Activated T-helper 17 cell treated with anti-CD3 and anti-CD28 coated beads, Interleukin-2, amount 50 U/mL, for 72 hours (primary cell): Measurements from ENCODE around the gene OR6K3. TPM values are rescaled to one million over a fixed set of nuclear protein-coding genes. Genes with fewer than 3 reads are reported as not detected.
"Not testable (repeated sequence)": the region's sequence is repeated elsewhere in the genome, so short reads cannot be mapped to it uniquely, and the experiment has no call there.

Source experiments
- ATAC-seq: fragments of 150-1000 bp; cut with Tn5 transposase; replicated peaks from 2 replicates; pipeline ENCODE4 v1.10.0; 2021; ENCODE audit warnings: mild to moderate bottlenecking, moderate library complexity
- H3K27ac Mint-ChIP-seq: one replicate; pipeline ENCODE4 v1.8.0; 2022; ENCODE audit warnings: mixed read lengths
- H3K27me3 Mint-ChIP-seq: one replicate; pipeline ENCODE4 v1.8.0; 2022; ENCODE audit warnings: mixed read lengths
- H3K36me3 Mint-ChIP-seq: one replicate; pipeline ENCODE4 v1.8.0; 2022; ENCODE audit warnings: low read depth, mild to moderate bottlenecking, mixed read lengths
- H3K4me1 Mint-ChIP-seq: one replicate; pipeline ENCODE4 v1.8.0; 2022; ENCODE audit warnings: mixed read lengths
- H3K4me3 Mint-ChIP-seq: one replicate; pipeline ENCODE4 v1.8.0; 2022; ENCODE audit warnings: mild to moderate bottlenecking, mixed read lengths
- H3K9me3 Mint-ChIP-seq: one replicate; pipeline ENCODE4 v1.8.0; 2022; ENCODE audit warnings: mixed read lengths
- total RNA-seq, 2 donors: library from RNA; stranded (reverse); gene quantifications; one replicate each; pipeline ENCODE4 v1.2.3, GENCODE V29; 2022

The OR6K3 gene
- total RNA-seq, 2 donors from 2014 or later, result not detected

GRCh38 chr1:158700552-158700951, 20.0 kb downstream of the OR6K3 start, which contains the start of gene OR6K2:
Gene OR6K2, minus strand, starts transcription at chr1:158700652. Its CDS starts 0 bp downstream, at chr1:158700652.
- no peak within 1 kb of the TSS for H3K27ac Mint-ChIP-seq
- H3K4me1 Mint-ChIP-seq, result no peaks in the 10 kb centered on the region
- no peak within 1 kb of the TSS for H3K4me3 Mint-ChIP-seq
- peaks cover 19% of the 10 kb centered on the region for H3K27me3 Mint-ChIP-seq
- H3K9me3 Mint-ChIP-seq, result no peaks in the 10 kb centered on the region
- H3K36me3 Mint-ChIP-seq, result no peaks in the 10 kb centered on the region
- ATAC-seq, result no peak

DNA sequence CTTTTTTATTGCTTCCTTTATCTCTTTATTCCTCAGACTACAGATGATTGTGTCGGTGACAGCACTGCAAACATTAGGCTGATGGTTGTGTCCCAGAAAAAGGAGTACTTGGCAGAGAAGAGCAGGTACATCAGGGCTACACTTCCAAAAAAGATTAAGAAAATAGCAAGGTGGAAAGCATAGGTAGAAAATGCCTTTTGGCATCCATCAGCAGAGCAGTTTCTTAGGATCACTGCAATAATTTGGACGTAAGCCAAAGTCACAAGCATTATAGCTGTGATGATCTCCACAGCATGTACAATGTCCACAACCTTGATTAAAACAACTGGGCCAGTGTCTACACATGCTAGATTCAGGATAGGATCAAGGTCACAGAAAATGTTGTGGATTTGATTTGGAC, 25.9 kb downstream of the OR6K3 start:
- Mint-ChIP-seq H3K4me3 (no peak overlapping the region), H3K27me3 (peaks cover 18% of the 10 kb centered on the region), H3K36me3 (no peaks in the 10 kb centered on the region), H3K9me3 (no peaks in the 10 kb centered on the region), H3K27ac (no peak overlapping the region), H3K4me1 (no peaks in the 10 kb centered on the region)
- no peak for ATAC-seq

DNA sequence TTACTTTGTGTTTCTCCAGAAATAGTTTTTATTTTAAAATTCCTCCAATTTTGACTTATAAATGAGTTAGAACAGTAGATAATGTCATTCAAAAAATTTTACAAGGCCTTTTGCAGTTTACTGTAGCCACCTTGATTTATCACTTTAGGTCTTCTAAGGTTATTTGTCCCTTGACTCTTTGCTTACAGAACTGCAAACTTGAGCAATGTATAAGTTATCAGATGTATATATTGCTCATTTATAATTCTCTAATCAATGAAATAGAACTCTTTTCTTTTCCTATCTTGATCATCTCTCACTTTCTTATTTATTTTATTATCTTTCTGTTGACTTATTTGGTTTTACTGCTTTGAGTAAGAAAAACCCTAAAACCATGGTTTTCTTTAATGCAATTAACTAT, 28.2 kb downstream of the OR6K3 start:
- H3K4me3 Mint-ChIP-seq, result no peak overlapping the region
- H3K27me3 Mint-ChIP-seq, result peaks cover 15% of the 10 kb centered on the region
- H3K4me1 Mint-ChIP-seq, result no peaks in the 10 kb centered on the region
- H3K27ac Mint-ChIP-seq, result no peak overlapping the region
- no peak for ATAC-seq
- no peaks in the 10 kb centered on the region for H3K9me3 Mint-ChIP-seq
- no peaks in the 10 kb centered on the region for H3K36me3 Mint-ChIP-seq

- no peaks in the 10 kb centered on the region for H3K36me3 Mint-ChIP-seq
- no peak overlapping the region for H3K4me3 Mint-ChIP-seq
- ATAC-seq, result no peak
- H3K4me1 Mint-ChIP-seq, result no peaks in the 10 kb centered on the region
- H3K27ac Mint-ChIP-seq, result no peak overlapping the region
- peaks cover 20% of the 10 kb centered on the region for H3K27me3 Mint-ChIP-seq
- no peaks in the 10 kb centered on the region for H3K9me3 Mint-ChIP-seq
Observed at GRCh38 chr1:158691907-158692306, 28.6 kb downstream of the OR6K3 start.

- H3K27me3 Mint-ChIP-seq, result peaks cover 21% of the 10 kb centered on the region
- not testable (repeated sequence) for H3K9me3 Mint-ChIP-seq, H3K4me1 Mint-ChIP-seq, H3K36me3 Mint-ChIP-seq, H3K4me3 Mint-ChIP-seq, H3K27ac Mint-ChIP-seq, ATAC-seq
Observed at GRCh38 chr1:158691149-158691548, 29.4 kb downstream of the OR6K3 start.

DNA sequence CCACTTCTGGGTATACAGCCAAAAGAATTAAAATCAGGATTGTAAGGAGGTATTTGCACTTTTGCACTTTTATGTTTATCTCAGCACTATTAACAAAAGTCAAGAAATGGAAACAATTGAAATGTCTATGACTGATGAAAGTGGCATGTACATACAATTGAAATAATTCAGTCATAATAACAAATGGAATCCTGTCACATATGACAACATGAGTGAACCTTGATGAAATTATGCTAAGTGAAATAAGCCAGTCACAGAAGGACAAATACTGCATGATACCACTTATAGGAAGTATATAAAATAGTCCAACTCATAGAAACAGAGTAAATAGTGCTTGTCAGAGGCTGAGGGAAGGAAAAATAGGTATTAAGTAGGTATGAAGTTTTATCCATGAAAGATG, 30.6 kb downstream of the OR6K3 start:
- H3K4me3 Mint-ChIP-seq, result no peak overlapping the region
- no peaks in the 10 kb centered on the region for H3K4me1 Mint-ChIP-seq
- no peaks in the 10 kb centered on the region for H3K36me3 Mint-ChIP-seq
- no peak overlapping the region for H3K27ac Mint-ChIP-seq
- no peak for ATAC-seq
- H3K27me3 Mint-ChIP-seq, result peaks cover 21% of the 10 kb centered on the region
- H3K9me3 Mint-ChIP-seq, result no peaks in the 10 kb centered on the region

DNA sequence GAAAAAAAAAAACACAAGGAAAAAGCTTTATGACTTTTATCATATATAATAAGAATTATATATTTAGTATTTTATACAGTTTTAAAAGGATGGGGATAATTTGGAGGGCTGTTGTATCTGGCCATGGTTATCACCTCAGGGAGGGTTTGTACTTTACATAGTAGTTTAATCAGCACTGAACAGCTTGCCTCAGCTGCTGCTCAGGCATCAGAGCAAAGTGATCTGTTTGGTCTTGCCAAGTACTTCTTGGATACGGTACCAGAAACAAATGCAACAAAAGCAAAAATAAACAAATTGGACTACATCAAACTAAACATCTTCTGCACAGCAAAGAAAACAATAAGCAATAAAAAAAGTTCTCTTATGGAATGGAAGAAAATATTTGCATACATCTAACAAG, 31.4 kb downstream of the OR6K3 start:
- peaks cover 20% of the 10 kb centered on the region for H3K27me3 Mint-ChIP-seq
- ATAC-seq, result no peak
- H3K27ac Mint-ChIP-seq, result no peak overlapping the region
- H3K9me3 Mint-ChIP-seq, result no peaks in the 10 kb centered on the region
- no peaks in the 10 kb centered on the region for H3K4me1 Mint-ChIP-seq
- no peak overlapping the region for H3K4me3 Mint-ChIP-seq
- no peaks in the 10 kb centered on the region for H3K36me3 Mint-ChIP-seq

DNA sequence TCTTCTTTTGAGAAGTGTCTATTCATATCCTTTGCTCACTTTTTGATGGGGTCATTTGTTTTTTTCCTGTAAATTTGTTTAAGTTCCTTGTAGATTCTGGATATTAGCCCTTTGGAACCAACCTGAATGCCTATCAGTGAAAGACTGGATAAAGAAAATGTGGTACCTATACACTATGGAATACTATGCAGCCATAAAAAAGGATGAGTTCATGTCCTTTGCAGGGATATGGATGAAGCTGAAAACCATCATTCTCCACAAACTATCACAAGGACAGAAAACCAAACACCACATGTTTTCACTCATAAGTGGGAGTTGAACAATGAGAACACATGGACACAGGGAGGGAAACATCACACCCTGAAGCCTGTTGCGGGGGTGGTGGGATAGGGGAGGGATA, 32.2 kb downstream of the OR6K3 start:
- not testable (repeated sequence) for ATAC-seq, H3K9me3 Mint-ChIP-seq, H3K27ac Mint-ChIP-seq, H3K36me3 Mint-ChIP-seq, H3K4me3 Mint-ChIP-seq, H3K4me1 Mint-ChIP-seq
- peaks cover 20% of the 10 kb centered on the region for H3K27me3 Mint-ChIP-seq

GRCh38 chr1:158687037-158687436, 33.5 kb downstream of the OR6K3 start:
- Mint-ChIP-seq H3K27me3 (peaks cover 26% of the 10 kb centered on the region), H3K36me3 (no peaks in the 10 kb centered on the region), H3K4me1 (no peaks in the 10 kb centered on the region), H3K4me3 (no peak overlapping the region), H3K9me3 (no peaks in the 10 kb centered on the region), H3K27ac (no peak overlapping the region)
- no peak for ATAC-seq

DNA sequence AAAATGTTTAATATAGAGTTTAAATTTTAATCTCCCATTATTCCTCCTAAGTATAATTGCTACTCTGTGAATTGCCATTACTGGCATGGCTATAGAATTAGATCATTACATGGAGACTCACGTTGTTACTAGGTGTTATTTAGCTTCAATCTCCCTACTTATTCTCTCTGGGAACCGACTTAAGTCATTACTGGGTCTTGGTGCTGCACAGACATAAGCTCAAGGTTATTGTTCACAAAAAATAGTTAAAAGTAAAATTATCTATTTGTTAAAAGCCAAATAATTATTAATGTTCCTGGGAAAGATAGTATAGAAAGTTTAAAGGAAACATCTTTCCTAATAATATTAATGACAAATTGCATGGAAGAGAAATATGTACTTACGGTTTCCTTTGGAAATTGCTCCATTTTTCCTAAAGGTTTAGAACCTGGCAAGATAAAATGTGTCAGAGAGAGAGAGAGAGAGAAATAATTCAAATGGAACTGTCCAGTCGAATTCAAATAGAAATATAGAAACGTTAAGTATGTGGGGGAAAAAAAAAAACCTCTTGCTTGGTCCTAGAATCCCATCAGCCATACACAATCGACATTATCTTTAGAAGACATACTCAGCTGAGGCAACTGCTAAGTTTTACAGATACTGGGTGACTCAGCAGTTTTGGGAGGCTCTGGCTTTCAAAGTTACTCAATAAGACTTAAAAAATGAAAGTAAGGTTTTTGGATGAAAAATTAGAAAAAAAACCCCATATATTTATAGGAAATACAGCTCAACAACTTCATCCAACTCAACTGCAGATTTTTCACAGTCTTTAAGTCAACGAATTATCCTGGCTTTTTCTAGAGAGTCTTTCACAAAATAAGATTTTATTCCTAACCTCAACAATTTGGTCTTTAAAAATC, 34.2 kb downstream of the OR6K3 start, which contains the start of gene SPTA1:
Gene SPTA1 (minus strand): TSS at position 605 of the 899 bp plus-strand sequence. CDS start 198 bp downstream, at position 407.
- Mint-ChIP-seq H3K27ac (no peak within 1 kb of the TSS), H3K27me3 (peaks cover 29% of the 10 kb centered on the region), H3K4me3 (no peak within 1 kb of the TSS), H3K36me3 (no peaks in the 10 kb centered on the region), H3K4me1 (no peaks in the 10 kb centered on the region), H3K9me3 (no peaks in the 10 kb centered on the region)
- no peak for ATAC-seq

DNA sequence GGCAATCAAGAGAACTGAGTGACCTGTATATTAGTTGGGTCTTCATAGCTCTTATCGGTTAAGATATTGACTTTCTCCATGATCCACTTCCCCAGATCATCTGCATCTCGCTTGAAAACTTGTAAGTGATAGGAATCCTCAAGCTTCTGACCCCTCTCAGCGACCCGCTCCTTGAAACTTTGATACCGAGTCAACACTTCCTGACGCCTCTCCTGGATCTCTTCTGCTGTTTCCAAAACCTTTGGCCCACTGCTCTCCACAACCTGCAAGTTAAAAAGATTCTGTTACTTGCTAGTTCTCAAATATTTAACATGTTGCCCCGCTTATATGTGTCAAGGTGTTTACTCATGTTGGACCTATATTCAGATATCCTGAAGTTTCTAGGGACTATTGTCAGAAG, 35.4 kb downstream of the OR6K3 start:
- ATAC-seq, result no peak
- Mint-ChIP-seq H3K27me3 (peaks cover 34% of the 10 kb centered on the region), H3K4me3 (no peak overlapping the region), H3K4me1 (no peaks in the 10 kb centered on the region), H3K9me3 (no peaks in the 10 kb centered on the region), H3K36me3 (no peaks in the 10 kb centered on the region), H3K27ac (no peak overlapping the region)

DNA sequence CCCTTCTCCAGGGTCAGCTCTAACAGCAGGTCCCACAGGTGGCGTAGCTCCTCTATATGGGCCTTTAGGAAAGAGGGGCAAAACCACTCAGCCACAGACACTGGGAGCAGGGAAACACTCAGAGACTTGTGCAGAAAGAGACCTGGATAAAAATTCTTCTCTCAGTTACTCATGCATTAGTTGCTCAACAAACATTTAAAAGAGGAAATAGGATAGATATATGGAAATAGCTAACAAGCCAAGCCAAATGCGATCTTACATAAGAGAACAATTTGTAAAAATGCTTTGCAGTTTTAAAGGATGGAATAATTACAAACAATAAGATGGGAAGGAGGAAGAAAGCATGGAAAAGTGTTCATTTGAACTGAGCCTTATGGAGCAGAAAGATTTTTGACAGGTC, 38.9 kb downstream of the OR6K3 start:
- Mint-ChIP-seq H3K36me3 (no peaks in the 10 kb centered on the region), H3K9me3 (no peaks in the 10 kb centered on the region), H3K4me3 (no peak overlapping the region), H3K4me1 (no peaks in the 10 kb centered on the region), H3K27me3 (peaks cover 24% of the 10 kb centered on the region), H3K27ac (no peak overlapping the region)
- ATAC-seq, result no peak

DNA sequence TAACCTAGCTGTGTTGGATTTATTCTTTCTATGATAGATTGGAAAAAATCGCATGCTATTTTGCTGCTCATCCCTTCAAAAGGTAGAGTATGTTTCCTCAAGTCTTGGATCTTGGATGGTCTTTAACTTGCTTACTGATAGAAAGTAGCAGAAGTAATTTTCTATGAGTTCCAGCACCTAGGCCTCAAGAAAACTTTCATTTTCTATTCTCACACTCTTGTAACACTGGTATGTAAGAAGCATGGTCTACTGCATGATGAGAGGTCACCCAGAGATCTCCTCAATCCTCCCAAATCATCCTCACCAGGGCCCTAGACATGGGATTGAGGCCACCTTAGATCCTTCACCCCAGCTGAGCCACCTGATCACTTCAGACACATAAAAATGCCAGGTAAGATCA, 41.2 kb downstream of the OR6K3 start:
- no peak for ATAC-seq
- no peak overlapping the region for H3K4me3 Mint-ChIP-seq
- H3K27me3 Mint-ChIP-seq, result peaks cover 16% of the 10 kb centered on the region
- H3K4me1 Mint-ChIP-seq, result no peaks in the 10 kb centered on the region
- no peak overlapping the region for H3K27ac Mint-ChIP-seq
- no peaks in the 10 kb centered on the region for H3K36me3 Mint-ChIP-seq
- no peaks in the 10 kb centered on the region for H3K9me3 Mint-ChIP-seq

- no peaks in the 10 kb centered on the region for H3K9me3 Mint-ChIP-seq
- H3K36me3 Mint-ChIP-seq, result no peaks in the 10 kb centered on the region
- ATAC-seq, result no peak
- H3K27ac Mint-ChIP-seq, result no peak overlapping the region
- no peaks in the 10 kb centered on the region for H3K4me1 Mint-ChIP-seq
- H3K27me3 Mint-ChIP-seq, result peaks cover 11% of the 10 kb centered on the region
- no peak overlapping the region for H3K4me3 Mint-ChIP-seq
Observed at GRCh38 chr1:158675563-158676323, 44.8 kb downstream of the OR6K3 start.

DNA sequence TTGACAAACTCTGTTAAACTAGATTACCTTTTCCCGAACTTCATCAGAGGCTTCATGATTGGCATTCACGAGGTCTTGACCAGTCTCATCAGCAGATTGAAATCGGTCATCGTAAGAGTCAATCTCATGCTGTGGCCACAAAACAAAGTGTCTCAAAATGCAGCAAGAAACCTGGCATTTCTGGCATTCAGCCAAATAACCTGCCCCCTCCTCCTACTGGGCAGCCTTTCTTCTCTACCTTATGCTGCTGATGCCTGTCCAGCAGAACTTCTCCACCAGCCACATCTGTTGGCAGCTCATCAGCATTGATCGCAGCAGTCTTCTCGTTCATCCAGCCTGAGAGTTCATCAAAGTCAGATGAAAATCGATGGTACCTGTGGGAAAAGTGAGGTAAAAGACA, 46.2 kb downstream of the OR6K3 start:
- Mint-ChIP-seq H3K27ac (no peak overlapping the region), H3K4me3 (no peak overlapping the region), H3K4me1 (no peaks in the 10 kb centered on the region), H3K27me3 (peaks cover 7% of the 10 kb centered on the region), H3K9me3 (no peaks in the 10 kb centered on the region), H3K36me3 (no peaks in the 10 kb centered on the region)
- no peak for ATAC-seq
